DND-41 (cell line): ENCODE results near the gene PYM1.

Source experiments
- ATAC-seq: fragments of 200-7000 bp; cut with Tn5 transposase; 3 replicates; pipeline ENCODE4 v1.9.1; 2021; ENCODE audit warnings: low read depth; ENCODE audit not compliant: insufficient read depth
- DNase-seq: peaks from one replicate; pipeline ENCODE4 v3.0.0-alpha.2; 2020
- H2AFZ ChIP-seq: 2 replicates; pipeline ENCODE4 v1.6.0; 2012; ENCODE audit warnings: low read depth, low read length
- H3K27ac ChIP-seq: 2 replicates; pipeline ENCODE4 v1.5.1; 2012; ENCODE audit warnings: low read length, inconsistent platforms
- H3K27me3 ChIP-seq: fragments of 200-600 bp; sonication (generic); 2 replicates; pipeline ENCODE4 v1.6.0; 2012; ENCODE audit warnings: low read length, mild to moderate bottlenecking, inconsistent platforms; ENCODE audit not compliant: insufficient read depth, poor library complexity
- H3K36me3 ChIP-seq: 2 replicates; pipeline ENCODE4 v1.5.1; 2012; ENCODE audit warnings: low read length, inconsistent platforms; ENCODE audit not compliant: insufficient read depth
- H3K4me1 ChIP-seq: 2 replicates; pipeline ENCODE4 v1.5.1; 2012; ENCODE audit warnings: mild to moderate bottlenecking, low read length; ENCODE audit not compliant: insufficient read depth
- H3K4me2 ChIP-seq: 2 replicates; pipeline ENCODE4 v1.6.0; 2012; ENCODE audit warnings: mild to moderate bottlenecking, moderate library complexity, low read length, inconsistent platforms; ENCODE audit not compliant: insufficient read depth
- H3K4me3 ChIP-seq, 2 experiments: fragments of 200-600 bp in 1 of 2; shearing (Covaris generic) in 1 of 2; 2 replicates each; pipeline ENCODE4 v1.5.1; 2012 to 2016; ENCODE audit warnings: inconsistent platforms in 2 of 2, low read length in 2 of 2, mild to moderate bottlenecking in 2 of 2, low read depth in 1 of 2, moderate library complexity in 1 of 2
- H3K79me2 ChIP-seq: 2 replicates; pipeline ENCODE4 v1.6.0; 2012; ENCODE audit warnings: low read length, inconsistent platforms; ENCODE audit not compliant: insufficient read depth
- H3K9ac ChIP-seq: 2 replicates; pipeline ENCODE4 v1.6.0; 2012; ENCODE audit warnings: low read depth, mild to moderate bottlenecking, inconsistent platforms, low read length, moderate library complexity
- H3K9me3 ChIP-seq: 2 replicates; pipeline ENCODE4 v1.5.1; 2012; ENCODE audit warnings: low read length, moderate library complexity, mild to moderate bottlenecking, inconsistent platforms; ENCODE audit not compliant: insufficient read depth, severe bottlenecking
- H4K20me1 ChIP-seq: 2 replicates; pipeline ENCODE4 v1.6.0; 2012; ENCODE audit warnings: low read length; ENCODE audit not compliant: insufficient read depth
- CTCF ChIP-seq: IDR thresholded peaks from 2 replicates; pipeline ENCODE4 v1.5.1; 2012; ENCODE audit warnings: borderline replicate concordance, low read length, moderate library complexity, mild to moderate bottlenecking; ENCODE audit not compliant: poor library complexity, severe bottlenecking; ENCODE audit errors: extremely low read depth
- EZH2 ChIP-seq: IDR thresholded peaks from 3 replicates; pipeline ENCODE4 v1.6.1; 2012; ENCODE audit warnings: borderline replicate concordance, low read depth, mild to moderate bottlenecking, moderate library complexity, low read length, inconsistent platforms; ENCODE audit not compliant: severe bottlenecking

The PYM1 gene

GRCh38 chr12:55965941-55966407 is 38.3 kb upstream of the PYM1 start, which contains the start of gene PMEL:
TSS of gene PMEL (minus strand) at chr12:55966042. CDS start at chr12:55966011, 31 bp downstream.
- peak within 1 kb of the TSS; percentile 97 for H2AFZ ChIP-seq
- peak within 1 kb of the TSS; percentile 85 for H3K4me2 ChIP-seq
- H3K9me3 ChIP-seq = no peaks in the 10 kb centered on the region
- H3K79me2 ChIP-seq = peaks cover 34% of the 10 kb centered on the region
- H3K27ac ChIP-seq = peak within 1 kb of the TSS; percentile 84
- no peak for TF ChIP-seq CTCF
- TF ChIP-seq EZH2 = no peak
- H3K9ac ChIP-seq = peak within 1 kb of the TSS; percentile 80
- H4K20me1 ChIP-seq = no peaks in the 10 kb centered on the region
- no peaks in the 10 kb centered on the region for H3K27me3 ChIP-seq
- DNase-seq (no peak), ATAC-seq (no peak)
- peak within 1 kb of the TSS; percentile 86 to 88 for H3K4me3 ChIP-seq
- peaks cover 32% of the 10 kb centered on the region for H3K36me3 ChIP-seq
- H3K4me1 ChIP-seq = peaks cover 46% of the 10 kb centered on the region

- DNase-seq (no peak), ATAC-seq (no peak)
- Histone ChIP-seq H3K9ac (no peak overlapping the region), H3K27me3 (no peaks in the 10 kb centered on the region), H3K4me3 (no peak overlapping the region), H4K20me1 (no peaks in the 10 kb centered on the region), H3K9me3 (no peaks in the 10 kb centered on the region), H3K4me1 (peaks cover 39% of the 10 kb centered on the region), H3K36me3 (peaks cover 24% of the 10 kb centered on the region), H3K27ac (no peak overlapping the region), H2AFZ (no peak overlapping the region), H3K4me2 (no peak overlapping the region), H3K79me2 (peaks cover 31% of the 10 kb centered on the region)
- TF ChIP-seq CTCF (no peak), EZH2 (no peak)
These were observed 37.5 kb upstream of the PYM1 start for GRCh38 chr12:55965240-55965639.

- H3K27me3 ChIP-seq = no peaks in the 10 kb centered on the region
- H3K9ac ChIP-seq = no peak overlapping the region
- H3K79me2 ChIP-seq = peaks cover 22% of the 10 kb centered on the region
- DNase-seq = no peak
- no peaks in the 10 kb centered on the region for H3K9me3 ChIP-seq
- no peak overlapping the region for H3K4me2 ChIP-seq
- no peak overlapping the region for H2AFZ ChIP-seq
- TF ChIP-seq CTCF = no peak
- no peak for TF ChIP-seq EZH2
- ATAC-seq = no peak
- H3K4me1 ChIP-seq = peaks cover 27% of the 10 kb centered on the region
- peaks cover 12% of the 10 kb centered on the region for H3K36me3 ChIP-seq
- H3K27ac ChIP-seq = no peak overlapping the region
- H4K20me1 ChIP-seq = no peaks in the 10 kb centered on the region
- H3K4me3 ChIP-seq = no peak overlapping the region
These were observed 36.1 kb upstream of the PYM1 start for GRCh38 chr12:55963760-55964159.
